Parathyroid adenoma (tissue), 2 donors: ENCODE data around the gene APOD.

ENCODE experiments used
- H2AFZ ChIP-seq: fragments of 300-600 bp; sonication (generic); one replicate; pipeline ENCODE4 v1.7.0; 2017; ENCODE audit warnings: antibody characterized with exemption, mild to moderate bottlenecking
- H3K27ac ChIP-seq: fragments of 300-600 bp; sonication (generic); one replicate; pipeline ENCODE4 v1.7.0; 2017
- H3K27me3 ChIP-seq: fragments of 300-600 bp; sonication (generic); one replicate; pipeline ENCODE4 v1.7.0; 2017; ENCODE audit warnings: low read length; ENCODE audit not compliant: control insufficient read depth, insufficient read depth
- H3K36me3 ChIP-seq: fragments of 300-600 bp; sonication (generic); one replicate; pipeline ENCODE4 v1.7.0; 2017; ENCODE audit warnings: low read length; ENCODE audit not compliant: control insufficient read depth, insufficient read depth
- H3K4me1 ChIP-seq: fragments of 300-600 bp; sonication (generic); one replicate; pipeline ENCODE4 v1.7.0; 2017; ENCODE audit warnings: control low read depth
- H3K4me2 ChIP-seq: fragments of 300-600 bp; sonication (generic); one replicate; pipeline ENCODE4 v1.7.0; 2017; ENCODE audit warnings: low read length
- H3K4me3 ChIP-seq: fragments of 300-600 bp; sonication (generic); one replicate; pipeline ENCODE4 v1.7.0; 2017; ENCODE audit warnings: low read depth, low read length
- H3K79me2 ChIP-seq: fragments of 300-600 bp; sonication (generic); one replicate; pipeline ENCODE4 v1.7.0; 2017; ENCODE audit warnings: control low read depth
- H3K9ac ChIP-seq: fragments of 300-600 bp; sonication (generic); one replicate; pipeline ENCODE4 v1.7.0; 2017; ENCODE audit warnings: mild to moderate bottlenecking
- H3K9me3 ChIP-seq: fragments of 300-600 bp; sonication (generic); one replicate; pipeline ENCODE4 v1.7.0; 2017; ENCODE audit warnings: low read length; ENCODE audit not compliant: control insufficient read depth
- TF ChIP-seq, protein P1 (sequence below): fragments of 300-600 bp; sonication (generic); IDR thresholded peaks from one replicate; pipeline ENCODE4 v1.7.0; 2017; ENCODE audit warnings: antibody characterized with exemption, mild to moderate bottlenecking
- donor health status: primary hyperparathyroidism.

Gene APOD

DNA sequence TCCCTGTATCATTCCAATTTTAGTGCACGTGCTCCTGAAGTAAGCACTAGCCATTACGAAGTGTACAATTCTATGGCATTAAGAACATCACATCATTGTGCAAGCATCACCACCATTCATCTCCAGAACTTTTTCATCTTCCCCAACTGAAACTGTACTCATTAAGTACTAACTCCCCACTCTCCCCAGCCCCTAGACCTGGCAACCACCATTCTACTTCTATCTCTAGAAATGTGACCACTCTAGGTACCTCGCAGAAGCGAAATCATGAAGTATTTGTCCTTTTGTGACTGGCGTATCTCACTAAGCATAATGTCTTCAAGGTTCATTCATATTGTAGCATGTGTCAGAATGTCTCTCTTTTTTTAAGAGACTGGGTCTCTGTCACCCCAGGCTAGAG is 52.1 kb downstream of the APOD start:
- Histone ChIP-seq H3K79me2 (peaks cover 15% of the 10 kb centered on the region), H2AFZ (no peak overlapping the region), H3K4me1 (peaks cover 3% of the 10 kb centered on the region), H3K27ac (no peak overlapping the region), H3K27me3 (no peaks in the 10 kb centered on the region), H3K4me2 (no peak overlapping the region), H3K36me3 (no peaks in the 10 kb centered on the region), H3K4me3 (no peak overlapping the region), H3K9ac (no peak overlapping the region), H3K9me3 (no peaks in the 10 kb centered on the region)
- TF ChIP-seq, protein P1, sequence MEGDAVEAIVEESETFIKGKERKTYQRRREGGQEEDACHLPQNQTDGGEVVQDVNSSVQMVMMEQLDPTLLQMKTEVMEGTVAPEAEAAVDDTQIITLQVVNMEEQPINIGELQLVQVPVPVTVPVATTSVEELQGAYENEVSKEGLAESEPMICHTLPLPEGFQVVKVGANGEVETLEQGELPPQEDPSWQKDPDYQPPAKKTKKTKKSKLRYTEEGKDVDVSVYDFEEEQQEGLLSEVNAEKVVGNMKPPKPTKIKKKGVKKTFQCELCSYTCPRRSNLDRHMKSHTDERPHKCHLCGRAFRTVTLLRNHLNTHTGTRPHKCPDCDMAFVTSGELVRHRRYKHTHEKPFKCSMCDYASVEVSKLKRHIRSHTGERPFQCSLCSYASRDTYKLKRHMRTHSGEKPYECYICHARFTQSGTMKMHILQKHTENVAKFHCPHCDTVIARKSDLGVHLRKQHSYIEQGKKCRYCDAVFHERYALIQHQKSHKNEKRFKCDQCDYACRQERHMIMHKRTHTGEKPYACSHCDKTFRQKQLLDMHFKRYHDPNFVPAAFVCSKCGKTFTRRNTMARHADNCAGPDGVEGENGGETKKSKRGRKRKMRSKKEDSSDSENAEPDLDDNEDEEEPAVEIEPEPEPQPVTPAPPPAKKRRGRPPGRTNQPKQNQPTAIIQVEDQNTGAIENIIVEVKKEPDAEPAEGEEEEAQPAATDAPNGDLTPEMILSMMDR: no peak

DNA sequence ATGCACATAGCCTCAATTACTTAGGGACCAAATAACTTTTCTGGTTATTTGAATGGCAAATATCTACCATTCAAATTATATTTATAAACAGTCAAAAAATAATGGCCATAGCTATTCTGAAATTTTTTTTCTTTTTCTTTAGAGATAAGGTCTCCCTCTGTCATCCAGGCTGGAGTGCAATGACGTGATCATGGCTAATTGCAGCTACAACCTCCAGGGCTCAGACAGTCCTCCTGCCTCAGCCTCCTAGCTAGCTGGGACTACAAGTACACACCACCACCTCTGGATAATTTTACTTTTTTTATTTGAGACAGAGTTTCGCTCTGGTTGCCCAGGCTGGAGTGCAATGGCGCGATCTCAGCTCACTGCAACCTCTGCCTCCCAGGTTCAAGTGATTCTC is 57.2 kb downstream of the APOD start:
- Histone ChIP-seq H3K79me2 (peaks cover 3% of the 10 kb centered on the region), H3K36me3 (no peaks in the 10 kb centered on the region), H2AFZ (no peak overlapping the region), H3K9ac (no peak overlapping the region), H3K9me3 (no peaks in the 10 kb centered on the region), H3K27me3 (no peaks in the 10 kb centered on the region), H3K27ac (no peak overlapping the region), H3K4me1 (no peaks in the 10 kb centered on the region), H3K4me2 (no peak overlapping the region), H3K4me3 (no peak overlapping the region)
- TF ChIP-seq, protein P1: no peak

DNA sequence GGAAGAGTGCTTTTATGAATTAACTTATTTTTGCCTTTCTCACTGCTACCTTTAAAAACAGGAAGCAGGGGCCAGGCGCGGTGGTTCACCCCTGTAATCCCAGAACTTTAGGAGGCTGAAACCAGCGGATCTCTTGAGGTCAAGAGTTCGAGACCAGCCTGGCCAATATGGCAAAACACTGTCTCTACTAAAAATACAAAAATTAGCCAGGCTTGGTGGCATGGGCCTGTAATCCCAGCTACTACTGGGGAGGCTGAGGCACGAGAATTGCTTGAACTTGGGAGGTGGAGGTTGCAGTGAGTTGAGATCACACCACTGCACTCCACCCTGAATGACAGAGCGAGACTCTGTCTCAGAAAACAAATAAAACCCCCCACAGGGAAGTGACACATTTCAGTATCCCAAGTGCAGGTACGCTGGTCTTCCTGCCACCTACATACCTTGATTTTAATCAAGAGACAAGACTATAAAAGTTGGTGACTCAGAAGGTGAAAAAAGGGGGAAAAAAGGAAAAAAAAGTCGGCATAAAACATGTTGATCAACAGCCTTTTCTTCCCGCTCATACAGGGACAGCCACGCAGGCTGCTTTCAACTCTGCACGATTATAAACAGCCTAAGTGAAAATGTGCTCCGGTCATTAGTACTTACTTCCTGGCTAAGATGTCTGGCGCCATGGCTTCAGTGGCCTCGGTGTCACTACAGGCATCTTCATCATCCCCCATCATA is 59.4 kb downstream of the APOD start:
- H3K9me3 ChIP-seq: no peaks in the 10 kb centered on the region
- H2AFZ ChIP-seq: no peak overlapping the region
- H3K9ac ChIP-seq: no peak overlapping the region
- H3K36me3 ChIP-seq: no peaks in the 10 kb centered on the region
- no peak overlapping the region for H3K27ac ChIP-seq
- no peak overlapping the region for H3K4me2 ChIP-seq
- H3K4me1 ChIP-seq: no peaks in the 10 kb centered on the region
- H3K79me2 ChIP-seq: peaks cover 3% of the 10 kb centered on the region
- TF ChIP-seq, protein P1: no peak
- no peaks in the 10 kb centered on the region for H3K27me3 ChIP-seq
- H3K4me3 ChIP-seq: no peak overlapping the region

DNA sequence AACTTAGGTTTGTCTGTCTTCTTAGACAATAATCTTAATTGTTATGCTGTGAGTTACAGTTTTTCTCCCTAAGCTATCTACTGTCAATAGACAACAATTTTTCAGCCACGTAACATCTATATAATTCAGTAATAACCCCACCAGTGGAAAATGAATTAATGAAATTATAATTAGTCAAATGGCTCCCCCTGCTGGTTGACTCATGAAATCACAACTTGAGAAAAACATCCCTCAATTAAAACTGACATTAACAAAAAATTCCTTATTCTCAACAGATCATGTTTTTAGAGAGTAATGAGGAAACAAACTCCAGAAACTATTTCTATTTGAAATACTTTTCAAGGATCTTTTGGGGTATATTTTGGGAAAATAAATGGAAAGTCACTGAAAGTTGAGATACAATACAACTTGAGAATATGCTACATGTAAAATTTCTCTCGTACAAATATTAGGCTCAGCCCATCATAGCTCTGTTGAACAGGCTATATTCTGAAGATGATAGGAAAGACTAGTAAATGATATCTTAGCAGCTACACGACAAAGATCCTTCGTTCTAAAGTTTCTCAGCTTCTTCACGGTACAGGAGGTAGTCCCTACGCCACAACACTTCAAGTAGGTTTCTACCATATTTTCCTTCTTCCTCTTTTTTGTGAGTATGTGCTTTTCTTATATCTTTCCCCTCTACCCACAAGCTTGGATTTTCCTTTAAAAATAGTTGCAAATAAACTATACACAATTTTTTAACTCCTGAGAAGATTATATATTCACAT is 61.3 kb downstream of the APOD start:
- Histone ChIP-seq H3K4me1 (no peaks in the 10 kb centered on the region), H3K9me3 (no peaks in the 10 kb centered on the region), H3K79me2 (peaks cover 3% of the 10 kb centered on the region), H3K4me2 (no peak overlapping the region), H3K27me3 (no peaks in the 10 kb centered on the region), H3K4me3 (no peak overlapping the region), H3K36me3 (no peaks in the 10 kb centered on the region), H2AFZ (no peak overlapping the region), H3K27ac (no peak overlapping the region), H3K9ac (no peak overlapping the region)
- TF ChIP-seq, protein P1: peak; percentile 73
